ENCODE data around the gene TRAPPC3. TPM values are rescaled to one million over a fixed set of nuclear protein-coding genes. Genes with fewer than 3 reads are reported as not detected.

Gene TRAPPC3
- total RNA-seq, 1 experiment from 2014 or later, result 64.6 TPM

GRCh38 chr1:36157115-36157903, 8.0 kb upstream of the TRAPPC3 start:
- Histone ChIP-seq H4K20me1 (ENCODE audit: insufficient read depth) (no peaks in the 10 kb centered on the region), H3K27ac (ENCODE audit: low read depth, low read length) (peak overlapping the region; percentile 97), H3K9me2 (ENCODE audit: insufficient read depth) (no peaks in the 10 kb centered on the region), H2AFZ (ENCODE audit: low read depth, low read length, poor library complexity, severe bottlenecking) (no peak overlapping the region), H3K9ac (ENCODE audit: low read length) (peak overlapping the region; percentile 97), H3K4me1 (ENCODE audit: control insufficient read depth in 1 of 2, insufficient read depth in 2 of 2, low read length in 2 of 2) (peaks cover 19 to 56% of the 10 kb centered on the region in 2 experiments), H3K36me3 (ENCODE audit: control insufficient read depth in 1 of 2, insufficient read depth in 2 of 2, low read length in 2 of 2) (0 out of 4 replicates have a peak, but pooled peaks cover 0 to 4% of the 10 kb centered on the region in 2 experiments), H3K4me3 (replicated peaks in 1 of 2; ENCODE audit: low read depth in 1 of 2, low read length in 2 of 2) (peak overlapping the region; percentile 84 to 88), H3K27me3 (ENCODE audit: insufficient read depth, low read length) (no peaks in the 10 kb centered on the region), H3K79me2 (ENCODE audit: insufficient read depth, low read length) (peaks cover 62% of the 10 kb centered on the region), H3K4me2 (ENCODE audit: low read length) (peak overlapping the region; percentile 94), H3K9me3 (ENCODE audit: control insufficient read depth in 1 of 2, insufficient read depth in 1 of 2, low read depth in 1 of 2, low read length in 2 of 2) (no peaks in the 10 kb centered on the region)
- RAD21 ChIA-PET (ENCODE audit: low non-redundant PET in 1 of 2, low total read pairs in 2 of 2, uncharacterized antibody in 2 of 2, unreplicated experiment in 2 of 2), result interaction anchor here in 1 of 2 experiments (0.6 kb wide), 1 partner anchor 33 kb away, joined by 4 read pairs; no protein-coding TSS in a partner anchor
- no peak for DNase-seq (ENCODE audit: low read depth, low spot score)
- intact Hi-C loops (cut with micrococcal nuclease), result loop anchor here (10.0 kb wide), 1 partner anchor 227 kb away; the partner anchor contains the start of gene STK40
- peak; percentile 13; the same call in 1 of the 2 replicates for ATAC-seq
- BruUV-seq (replicated peaks), result no TSS peak
- CTCF ChIA-PET, result no interaction called here
- POLR2A ChIA-PET, result interaction anchor here (0.8 kb wide), 1 partner anchor 11 kb away, joined by 3 read pairs; no protein-coding TSS in a partner anchor
- TF ChIP-seq YY1 (IDR thresholded peaks at IDR 0.05; ENCODE audit: extremely low read depth, insufficient replicate concordance, low read depth, low read length) (no peak), ZNF274 (IDR thresholded peaks at IDR 0.05; ENCODE audit: low read depth, low read length) (no peak), POLR2A (IDR thresholded peaks at IDR 0.05; ENCODE audit: borderline replicate concordance, extremely low read depth, insufficient read depth, insufficient read length) (no peak), EZH2phosphoT487 (IDR thresholded peaks at IDR 0.05; ENCODE audit: borderline replicate concordance) (no peak), CEBPB (IDR thresholded peaks at IDR 0.05; ENCODE audit: low read depth) (no peak), CBX3 (IDR thresholded peaks at IDR 0.05; ENCODE audit: low read depth) (no peak), TCF7L2 (IDR thresholded peaks at IDR 0.05; ENCODE audit: borderline replicate concordance, extremely low read depth, insufficient read depth, insufficient read length) (no peak), ZBTB33 (IDR thresholded peaks at IDR 0.05; ENCODE audit: extremely low read depth, insufficient replicate concordance, low read length) (no peak), MAX (IDR thresholded peaks at IDR 0.05) (no peak), ELF1 (IDR thresholded peaks at IDR 0.05; ENCODE audit: borderline replicate concordance, low read depth) (no peak)
- TF ChIP-seq, protein P1, sequence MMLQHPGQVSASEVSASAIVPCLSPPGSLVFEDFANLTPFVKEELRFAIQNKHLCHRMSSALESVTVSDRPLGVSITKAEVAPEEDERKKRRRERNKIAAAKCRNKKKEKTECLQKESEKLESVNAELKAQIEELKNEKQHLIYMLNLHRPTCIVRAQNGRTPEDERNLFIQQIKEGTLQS (IDR thresholded peaks at IDR 0.05), result no peak
- TF ChIP-seq, protein P2, sequence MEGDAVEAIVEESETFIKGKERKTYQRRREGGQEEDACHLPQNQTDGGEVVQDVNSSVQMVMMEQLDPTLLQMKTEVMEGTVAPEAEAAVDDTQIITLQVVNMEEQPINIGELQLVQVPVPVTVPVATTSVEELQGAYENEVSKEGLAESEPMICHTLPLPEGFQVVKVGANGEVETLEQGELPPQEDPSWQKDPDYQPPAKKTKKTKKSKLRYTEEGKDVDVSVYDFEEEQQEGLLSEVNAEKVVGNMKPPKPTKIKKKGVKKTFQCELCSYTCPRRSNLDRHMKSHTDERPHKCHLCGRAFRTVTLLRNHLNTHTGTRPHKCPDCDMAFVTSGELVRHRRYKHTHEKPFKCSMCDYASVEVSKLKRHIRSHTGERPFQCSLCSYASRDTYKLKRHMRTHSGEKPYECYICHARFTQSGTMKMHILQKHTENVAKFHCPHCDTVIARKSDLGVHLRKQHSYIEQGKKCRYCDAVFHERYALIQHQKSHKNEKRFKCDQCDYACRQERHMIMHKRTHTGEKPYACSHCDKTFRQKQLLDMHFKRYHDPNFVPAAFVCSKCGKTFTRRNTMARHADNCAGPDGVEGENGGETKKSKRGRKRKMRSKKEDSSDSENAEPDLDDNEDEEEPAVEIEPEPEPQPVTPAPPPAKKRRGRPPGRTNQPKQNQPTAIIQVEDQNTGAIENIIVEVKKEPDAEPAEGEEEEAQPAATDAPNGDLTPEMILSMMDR (IDR thresholded peaks at IDR 0.05 in 2 of 3, conservative IDR thresholded peaks at IDR 0.05 in 1 of 3; ENCODE audit: borderline replicate concordance in 1 of 3, insufficient read depth in 1 of 3, low read depth in 2 of 3, low read length in 2 of 3), result no peak
